WERI-Rb-1 (cell line): Measurements from ENCODE around the gene ZNF346.

Experiments
- DNase-seq: peaks from one replicate; pipeline ENCODE4 v3.0.0-alpha.2; 2020
- H3K27ac ChIP-seq: fragments of 250-450 bp; sonication (Bioruptor Pico); 2 replicates; pipeline ENCODE4 v1.5.1; 2020; ENCODE audit warnings: mild to moderate bottlenecking, moderate library complexity
- H3K27me3 ChIP-seq: fragments of 250-450 bp; sonication (Bioruptor Pico); 2 replicates; pipeline ENCODE4 v1.5.1; 2021; ENCODE audit warnings: mild to moderate bottlenecking, low read depth, moderate library complexity; ENCODE audit not compliant: insufficient read depth, severe bottlenecking
- H3K36me3 ChIP-seq: fragments of 250-450 bp; sonication (Bioruptor Pico); 2 replicates; pipeline ENCODE4 v1.5.1; 2020; ENCODE audit warnings: mild to moderate bottlenecking, moderate library complexity
- H3K4me3 ChIP-seq: 2 replicates; pipeline ENCODE4 v1.5.1; 2011; ENCODE audit warnings: low read depth, mild to moderate bottlenecking, control low read depth, low read length
- H3K9me3 ChIP-seq: fragments of 250-450 bp; sonication (Bioruptor Pico); 2 replicates; pipeline ENCODE4 v1.5.1; 2021; ENCODE audit warnings: mild to moderate bottlenecking, moderate library complexity; ENCODE audit not compliant: severe bottlenecking
- TF ChIP-seq, protein P1 (sequence below): IDR thresholded peaks from 2 replicates; pipeline ENCODE4 v1.5.1; 2011; ENCODE audit warnings: low read depth, mild to moderate bottlenecking, control low read depth, inconsistent platforms, low read length

ZNF346 gene

DNA sequence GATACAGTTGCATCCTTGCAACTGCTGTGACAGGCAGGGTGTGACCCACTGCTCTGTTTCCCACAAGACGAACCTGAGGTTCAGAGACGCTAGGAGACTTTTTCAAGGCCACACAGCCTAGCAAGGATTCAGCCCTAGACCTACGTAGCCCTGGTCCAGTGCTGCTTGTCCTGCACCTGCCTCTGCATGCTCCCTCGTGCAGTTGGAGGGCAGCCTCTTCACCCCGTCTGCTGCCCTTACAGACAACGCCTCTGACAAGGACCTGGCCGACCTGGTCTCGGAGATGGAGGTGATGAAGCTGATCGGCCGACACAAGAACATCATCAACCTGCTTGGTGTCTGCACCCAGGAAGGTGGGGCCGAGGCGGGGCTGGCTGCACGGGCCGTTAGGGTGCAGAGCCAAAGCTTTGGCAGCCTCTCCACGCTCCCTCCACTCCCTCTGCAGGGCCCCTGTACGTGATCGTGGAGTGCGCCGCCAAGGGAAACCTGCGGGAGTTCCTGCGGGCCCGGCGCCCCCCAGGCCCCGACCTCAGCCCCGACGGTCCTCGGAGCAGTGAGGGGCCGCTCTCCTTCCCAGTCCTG lies 72.7 kb downstream of the ZNF346 start:
- Histone ChIP-seq H3K27ac (no peak overlapping the region), H3K27me3 (no peaks in the 10 kb centered on the region), H3K9me3 (no peaks in the 10 kb centered on the region), H3K4me3 (no peak overlapping the region), H3K36me3 (no peaks in the 10 kb centered on the region)
- no peak for DNase-seq
- TF ChIP-seq, protein P1, sequence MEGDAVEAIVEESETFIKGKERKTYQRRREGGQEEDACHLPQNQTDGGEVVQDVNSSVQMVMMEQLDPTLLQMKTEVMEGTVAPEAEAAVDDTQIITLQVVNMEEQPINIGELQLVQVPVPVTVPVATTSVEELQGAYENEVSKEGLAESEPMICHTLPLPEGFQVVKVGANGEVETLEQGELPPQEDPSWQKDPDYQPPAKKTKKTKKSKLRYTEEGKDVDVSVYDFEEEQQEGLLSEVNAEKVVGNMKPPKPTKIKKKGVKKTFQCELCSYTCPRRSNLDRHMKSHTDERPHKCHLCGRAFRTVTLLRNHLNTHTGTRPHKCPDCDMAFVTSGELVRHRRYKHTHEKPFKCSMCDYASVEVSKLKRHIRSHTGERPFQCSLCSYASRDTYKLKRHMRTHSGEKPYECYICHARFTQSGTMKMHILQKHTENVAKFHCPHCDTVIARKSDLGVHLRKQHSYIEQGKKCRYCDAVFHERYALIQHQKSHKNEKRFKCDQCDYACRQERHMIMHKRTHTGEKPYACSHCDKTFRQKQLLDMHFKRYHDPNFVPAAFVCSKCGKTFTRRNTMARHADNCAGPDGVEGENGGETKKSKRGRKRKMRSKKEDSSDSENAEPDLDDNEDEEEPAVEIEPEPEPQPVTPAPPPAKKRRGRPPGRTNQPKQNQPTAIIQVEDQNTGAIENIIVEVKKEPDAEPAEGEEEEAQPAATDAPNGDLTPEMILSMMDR, result no peak

DNA sequence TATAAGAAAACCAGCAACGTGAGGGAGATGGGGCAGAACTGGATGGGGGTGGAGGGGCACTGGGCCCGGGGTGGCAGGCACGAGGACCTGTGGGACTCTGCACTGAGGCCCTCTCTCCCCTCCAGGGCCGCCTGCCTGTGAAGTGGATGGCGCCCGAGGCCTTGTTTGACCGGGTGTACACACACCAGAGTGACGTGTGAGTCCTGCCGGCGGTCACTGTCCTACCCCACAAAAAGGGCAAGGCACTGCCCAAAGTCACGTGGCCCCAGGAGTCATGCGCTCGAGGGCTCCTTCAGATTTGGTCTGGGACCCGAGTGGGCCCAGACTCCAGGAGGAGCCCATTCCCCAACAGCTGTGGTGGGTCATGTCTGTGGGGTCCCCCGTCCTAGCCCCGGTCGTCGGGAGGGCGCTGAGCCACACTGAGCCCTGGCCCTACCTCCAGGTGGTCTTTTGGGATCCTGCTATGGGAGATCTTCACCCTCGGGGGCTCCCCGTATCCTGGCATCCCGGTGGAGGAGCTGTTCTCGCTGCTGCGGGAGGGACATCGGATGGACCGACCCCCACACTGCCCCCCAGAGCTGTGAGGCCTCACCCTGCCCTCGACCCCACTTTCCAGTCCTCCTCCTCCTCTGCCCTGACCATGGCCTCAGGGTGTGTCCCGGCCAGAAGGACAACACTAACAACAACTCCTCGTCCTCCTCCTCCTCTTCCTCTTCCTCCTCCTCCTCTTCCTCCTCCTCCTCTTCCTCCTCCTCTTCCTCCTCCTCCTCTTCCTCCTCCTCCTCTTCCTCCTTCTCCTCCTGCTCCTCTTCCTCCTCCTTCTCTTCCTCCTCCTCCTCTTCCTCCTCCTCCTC lies 73.9 kb downstream of the ZNF346 start:
- Histone ChIP-seq H3K4me3 (no peak overlapping the region), H3K27ac (no peak overlapping the region), H3K9me3 (no peaks in the 10 kb centered on the region), H3K36me3 (no peaks in the 10 kb centered on the region), H3K27me3 (no peaks in the 10 kb centered on the region)
- no peak for DNase-seq
- TF ChIP-seq, protein P1, result no peak

DNA sequence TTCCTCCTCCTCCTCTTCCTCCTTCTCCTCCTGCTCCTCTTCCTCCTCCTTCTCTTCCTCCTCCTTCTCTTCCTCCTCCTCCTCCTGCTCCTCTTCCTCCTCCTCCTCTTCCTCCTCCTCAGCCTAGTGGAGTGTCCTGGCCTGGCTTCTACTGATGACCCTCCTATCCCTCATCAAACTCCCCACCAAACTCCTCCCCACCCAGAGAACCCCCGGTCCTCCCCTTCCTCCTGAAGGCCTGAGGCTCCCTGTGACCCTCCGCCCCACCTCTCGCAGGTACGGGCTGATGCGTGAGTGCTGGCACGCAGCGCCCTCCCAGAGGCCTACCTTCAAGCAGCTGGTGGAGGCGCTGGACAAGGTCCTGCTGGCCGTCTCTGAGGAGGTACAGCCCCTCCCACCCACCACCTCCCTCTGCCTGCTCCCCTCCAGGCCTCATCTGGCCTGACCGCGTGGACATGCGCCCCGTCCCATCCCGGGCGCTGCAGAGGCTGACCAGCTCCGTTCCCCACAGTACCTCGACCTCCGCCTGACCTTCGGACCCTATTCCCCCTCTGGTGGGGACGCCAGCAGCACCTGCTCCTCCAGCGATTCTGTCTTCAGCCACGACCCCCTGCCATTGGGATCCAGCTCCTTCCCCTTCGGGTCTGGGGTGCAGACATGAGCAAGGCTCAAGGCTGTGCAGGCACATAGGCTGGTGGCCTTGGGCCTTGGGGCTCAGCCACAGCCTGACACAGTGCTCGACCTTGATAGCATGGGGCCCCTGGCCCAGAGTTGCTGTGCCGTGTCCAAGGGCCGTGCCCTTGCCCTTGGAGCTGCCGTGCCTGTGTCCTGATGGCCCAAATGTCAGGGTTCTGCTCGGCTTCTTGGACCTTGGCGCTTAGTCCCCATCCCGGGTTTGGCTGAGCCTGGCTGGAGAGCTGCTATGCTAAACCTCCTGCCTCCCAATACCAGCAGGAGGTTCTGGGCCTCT lies 74.8 kb downstream of the ZNF346 start:
- no peaks in the 10 kb centered on the region for H3K27me3 ChIP-seq
- no peaks in the 10 kb centered on the region for H3K36me3 ChIP-seq
- H3K4me3 ChIP-seq, result no peak overlapping the region
- no peak overlapping the region for H3K27ac ChIP-seq
- no peak for DNase-seq
- TF ChIP-seq, protein P1, result no peak
- no peaks in the 10 kb centered on the region for H3K9me3 ChIP-seq

DNA sequence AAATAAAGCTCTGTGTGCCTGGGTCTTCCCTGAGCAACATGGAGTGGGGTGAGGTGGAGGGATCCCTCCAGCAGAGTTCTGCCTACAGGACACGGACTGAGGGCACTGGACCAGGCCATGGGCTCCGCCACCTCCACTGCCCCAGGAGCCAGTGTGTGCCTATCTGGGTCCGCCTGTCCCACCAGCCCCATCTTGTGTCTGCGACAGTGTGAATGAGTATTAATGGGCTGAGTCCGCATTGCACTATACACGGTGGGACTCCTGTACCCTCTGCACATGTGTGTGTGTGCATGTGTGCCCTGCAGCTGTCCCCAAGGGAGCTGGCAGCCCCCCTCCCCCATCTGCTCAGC lies 75.6 kb downstream of the ZNF346 start:
- Histone ChIP-seq H3K27me3 (no peaks in the 10 kb centered on the region), H3K36me3 (no peaks in the 10 kb centered on the region), H3K9me3 (no peaks in the 10 kb centered on the region), H3K4me3 (no peak overlapping the region), H3K27ac (no peak overlapping the region)
- DNase-seq, result no peak
- TF ChIP-seq, protein P1, result no peak

DNA sequence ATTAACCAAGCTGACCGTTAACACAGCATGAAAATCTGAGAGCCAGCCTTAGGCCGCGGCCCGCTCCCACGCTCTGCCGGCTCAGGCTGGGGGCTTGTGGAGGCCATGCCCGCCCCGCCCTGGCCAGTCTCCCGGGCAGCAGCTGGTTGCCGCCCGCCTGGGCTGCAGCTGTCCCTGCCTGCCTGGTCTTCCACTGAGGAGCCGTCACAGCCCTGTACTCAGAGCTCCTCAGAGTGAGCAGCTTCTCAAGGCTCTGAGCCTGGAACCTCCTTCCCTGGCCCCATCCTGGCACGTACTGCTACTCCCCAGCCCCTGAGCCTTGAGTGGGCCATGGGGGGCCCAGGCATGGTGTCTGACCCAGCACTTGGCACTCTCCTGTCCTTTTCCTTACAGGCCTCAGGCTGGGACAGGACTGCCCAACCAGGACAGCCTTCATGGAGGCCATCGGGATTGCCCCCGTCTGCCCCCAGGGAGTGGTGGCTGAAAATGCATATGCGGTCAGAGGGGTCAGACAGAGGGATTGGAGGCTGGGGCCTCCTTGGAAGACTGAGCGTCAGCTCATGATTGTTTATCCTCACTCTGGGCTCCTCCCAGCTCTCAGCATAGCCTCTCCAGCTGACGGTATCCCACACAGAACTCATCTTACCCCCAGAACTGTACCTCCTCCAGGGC lies 76.1 kb downstream of the ZNF346 start:
- Histone ChIP-seq H3K36me3 (no peaks in the 10 kb centered on the region), H3K27me3 (no peaks in the 10 kb centered on the region), H3K9me3 (no peaks in the 10 kb centered on the region), H3K27ac (peak overlapping the region; percentile 40), H3K4me3 (no peak overlapping the region)
- TF ChIP-seq, protein P1, result no peak
- no peak for DNase-seq
